HepG2 (cell line): ENCODE measurements around the gene RPP25L. TPM values are rescaled to one million over a fixed set of nuclear protein-coding genes. Genes with fewer than 3 reads are reported as not detected.

Experiments
- ATAC-seq: fragments of 200-7000 bp; cut with Tn5 transposase; 3 replicates; pipeline ENCODE4 v1.9.1; 2020; ENCODE audit warnings: mild to moderate bottlenecking, moderate library complexity
- BruUV-seq: library from RNA; stranded (reverse); fragments of 400-500 nt; replicated peaks from 2 replicates; lab custom pipeline; 2021; lab: Mats Ljungman, UMichigan
- CTCF ChIA-PET: fragments of 300-600 bp; formaldehyde crosslinking; extraction: SDS; loops from one replicate; lab custom pipeline; 2021; ENCODE audit warnings: low total read pairs, inconsistent platforms, low intra/inter-chr PET ratio; lab: Yijun Ruan, JAX
- POLR2A ChIA-PET: fragments of 350-600 bp; sonication (Branson Sonifier 250); formaldehyde crosslinking; loops from one replicate; lab custom pipeline; 2020; ENCODE audit warnings: antibody characterized with exemption, inconsistent platforms; lab: Yijun Ruan, JAX
- DNase-seq: peaks from one replicate; pipeline ENCODE4 v3.0.0-alpha.2; 2015; ENCODE audit warnings: low spot score
- FAIRE-seq: peaks from 3 replicates; lab custom pipeline; 2011; peaks lifted over from hg19 to GRCh38; lab: Jason Lieb, UNC
- H2AFZ ChIP-seq: one replicate; pipeline ENCODE4 v1.6.1; 2011; ENCODE audit warnings: low read length, inconsistent platforms
- H3K27ac ChIP-seq: fragments of 300-600 bp; 3 replicates; pipeline ENCODE4 v1.8.0; 2011; ENCODE audit warnings: mixed run types, mild to moderate bottlenecking, mixed read lengths, low read length, inconsistent platforms; ENCODE audit not compliant: insufficient read depth; ENCODE audit errors: extremely low read length
- H3K27me3 ChIP-seq, 2 experiments: fragments of 200-600 bp in 1 of 2; 2 replicates in 1 of 2; 3 replicates in 1 of 2; pipeline versions ENCODE4 v1.6.0 to v1.8.0; 2011; ENCODE audit warnings: low read length in 2 of 2, mild to moderate bottlenecking in 2 of 2, moderate library complexity in 2 of 2, inconsistent platforms in 1 of 2; ENCODE audit not compliant: insufficient read depth in 2 of 2, control insufficient read depth in 1 of 2
- H3K36me3 ChIP-seq, 2 experiments: fragments of 200-600 bp in 1 of 2; replicated peaks in 1 of 2; 2 replicates in 1 of 2; 3 replicates in 1 of 2; pipeline versions ENCODE4 v1.5.1 to v1.8.0; 2011; ENCODE audit warnings: low read length in 2 of 2, inconsistent platforms in 1 of 2; ENCODE audit not compliant: insufficient read depth in 2 of 2, control insufficient read depth in 1 of 2
- H3K4me1 ChIP-seq: 2 replicates; pipeline ENCODE4 v1.5.1; 2012; ENCODE audit warnings: low read length, inconsistent platforms; ENCODE audit not compliant: insufficient read depth
- H3K4me2 ChIP-seq: 2 replicates; pipeline ENCODE4 v1.6.0; 2011; ENCODE audit warnings: low read depth, low read length, inconsistent platforms
- H3K4me3 ChIP-seq, 3 experiments: fragments of 200-600 bp in 1 of 3; sonication (generic), shearing (Covaris generic) in 1 of 3; replicated peaks in 1 of 3; 2 replicates each; pipeline ENCODE4 v1.5.1; 2011 to 2016; ENCODE audit warnings: low read length in 3 of 3, inconsistent platforms in 2 of 3, low read depth in 2 of 3, mild to moderate bottlenecking in 2 of 3, control low read depth in 1 of 3, mixed read lengths in 1 of 3; ENCODE audit not compliant: insufficient read depth in 1 of 3
- H3K79me2 ChIP-seq: one replicate; pipeline ENCODE4 v1.6.1; 2011; ENCODE audit warnings: low read length, inconsistent platforms; ENCODE audit not compliant: insufficient read depth
- H3K9ac ChIP-seq: 2 replicates; pipeline ENCODE4 v1.6.0; 2011; ENCODE audit warnings: mild to moderate bottlenecking, low read depth, low read length, inconsistent platforms; ENCODE audit not compliant: insufficient read depth
- H3K9me3 ChIP-seq: 2 replicates; pipeline ENCODE4 v1.5.1; 2012; ENCODE audit warnings: mild to moderate bottlenecking, low read length
- H4K20me1 ChIP-seq: 2 replicates; pipeline ENCODE4 v1.6.0; 2011; ENCODE audit warnings: inconsistent platforms, mild to moderate bottlenecking, low read length, moderate library complexity; ENCODE audit not compliant: insufficient read depth
- AHR ChIP-seq: IDR thresholded peaks from 2 replicates; pipeline ENCODE4 v1.6.1; 2018; ENCODE audit warnings: missing genetic modification reagents, missing compliant biosample characterization
- ARNTL ChIP-seq: sonication (generic); formaldehyde crosslinking; IDR thresholded peaks from 2 replicates; pipeline ENCODE4 v1.4.0; 2020; ENCODE audit warnings: mild to moderate bottlenecking, missing genetic modification reagents
- BCLAF1 ChIP-seq: fragments of 450-650 bp; IDR thresholded peaks from 2 replicates; pipeline ENCODE4 v1.6.1; 2017; ENCODE audit warnings: mild to moderate bottlenecking
- BHLHE40 ChIP-seq: IDR thresholded peaks from 2 replicates; pipeline ENCODE4 v1.6.1; 2011; ENCODE audit warnings: low read length, improper control_type of control experiment
- CBX2 ChIP-seq, 2 experiments: fragments of 200-600 bp in 1 of 2; sonication (generic); formaldehyde crosslinking in 1 of 2; IDR thresholded peaks; 2 replicates each; pipeline versions ENCODE4 v1.7.0 to v1.8.1; 2018 to 2022; ENCODE audit warnings: low read depth in 2 of 2, low read length in 1 of 2, mild to moderate bottlenecking in 1 of 2, missing genetic modification reagents in 1 of 2
- DDIT3 ChIP-seq: sonication (generic); formaldehyde crosslinking; IDR thresholded peaks from 2 replicates; pipeline ENCODE4 v1.4.0; 2020; ENCODE audit warnings: mild to moderate bottlenecking, missing genetic modification reagents
- TOE1 ChIP-seq: sonication (generic); formaldehyde crosslinking; IDR thresholded peaks from 2 replicates; pipeline ENCODE4 v1.4.0; 2020; ENCODE audit warnings: mild to moderate bottlenecking, missing genetic modification reagents
- ZNF18 ChIP-seq: sonication (generic); formaldehyde crosslinking; IDR thresholded peaks from 2 replicates; pipeline ENCODE4 v1.8.0; 2022; ENCODE audit warnings: mild to moderate bottlenecking, missing genetic modification reagents; ENCODE audit not compliant: insufficient replicate concordance
- ZNF235 ChIP-seq: sonication (generic); formaldehyde crosslinking; IDR thresholded peaks from 2 replicates; pipeline ENCODE4 v1.8.1; 2023; ENCODE audit warnings: mild to moderate bottlenecking, missing genetic modification reagents, borderline replicate concordance
- ZNF251 ChIP-seq: sonication (generic); formaldehyde crosslinking; IDR thresholded peaks from 2 replicates; pipeline ENCODE4 v1.9.0; 2021; ENCODE audit warnings: mild to moderate bottlenecking, missing genetic modification reagents
- ZNF281 ChIP-seq: sonication (generic); formaldehyde crosslinking; IDR thresholded peaks from 2 replicates; pipeline ENCODE4 v1.4.0; 2020; ENCODE audit warnings: missing genetic modification reagents, borderline replicate concordance
- ZNF3 ChIP-seq: IDR thresholded peaks from 2 replicates; pipeline ENCODE4 v1.7.0; 2017; ENCODE audit warnings: inconsistent platforms
- ZNF660 ChIP-seq: sonication (generic); formaldehyde crosslinking; IDR thresholded peaks from 2 replicates; pipeline ENCODE4 v1.5.1; 2020; ENCODE audit warnings: mild to moderate bottlenecking, low read depth, missing genetic modification reagents, borderline replicate concordance
- ZNF891 ChIP-seq: sonication (generic); formaldehyde crosslinking; IDR thresholded peaks from 2 replicates; pipeline ENCODE4 v1.5.0; 2020; ENCODE audit warnings: mild to moderate bottlenecking, missing genetic modification reagents
- WGBS: methylation state at CpG from one replicate; pipeline ENCODE4 v1.1.6; 2017; ENCODE audit warnings: low lambda C conversion rate; 5-methylcytosine and 5-hydroxymethylcytosine counted together
- in situ Hi-C: cut with HindIII; loops from 2 replicates; pipeline ENCODE4 v1.10.0; 2017; ENCODE audit warnings: low pct_unique_long_range_greater_than_20kb; ENCODE audit not compliant: extremely low pct_ligation_motif_present
- intact Hi-C: fragments of 100-400 bp; cut with micrococcal nuclease; formaldehyde crosslinking; loops from one replicate; pipeline ENCODE4 v1.10.0; 2022; ENCODE audit not compliant: unreplicated experiment
- polyA plus RNA-seq, 8 experiments: library from polyadenylated mRNA; depleted of rRNA in 3 of 8; stranded (reverse) in 7 of 8; unstranded in 1 of 8; fragments of >200 nt; fragmentation: Illumina TruSeq in 4 of 8; extraction: Trizol in 4 of 8; gene quantifications; 2 replicates each; pipeline versions ENCODE4 v1.2.1 to v1.2.3, GENCODE V29; 2011 to 2016; ENCODE audit warnings: low read depth in 4 of 8, missing spikeins in 1 of 8, mixed read lengths in 1 of 8; ENCODE audit not compliant: insufficient read depth in 1 of 8
- total RNA-seq, 5 experiments: library from RNA; depleted of rRNA; stranded (reverse); fragments of >200 nt; fragmentation: Illumina TruSeq; extraction: Trizol; gene quantifications; 2 replicates each; pipeline ENCODE4 v1.2.3, GENCODE V29; 2016; ENCODE audit warnings: low read depth in 1 of 5

The RPP25L gene
- total and polyA plus RNA-seq, 2 of the 13 experiments (the other 11 are each of a cell fraction or from before 2014, with no cell fraction given), result 24.5 to 27.3 TPM

GRCh38 chr9:34585946-34586669 lies 25.8 kb downstream of the RPP25L start:
- in situ Hi-C loops, result no loop called here
- no peak overlapping the region for H3K27ac ChIP-seq
- H3K4me1 ChIP-seq, result 0 out of 2 replicates have a peak, but pooled peaks cover 9% of the 10 kb centered on the region
- H3K9me3 ChIP-seq, result no peaks in the 10 kb centered on the region
- no peaks in the 10 kb centered on the region for H3K36me3 ChIP-seq
- H3K27me3 ChIP-seq, result peaks cover 17 to 82% of the 10 kb centered on the region in 2 experiments
- H3K9ac ChIP-seq, result no peak overlapping the region
- ATAC-seq (no peak), FAIRE-seq (no peak)
- ChIA-PET CTCF (no interaction called here), POLR2A (no interaction called here)
- no peak overlapping the region for H3K4me2 ChIP-seq
- no TSS peak for BruUV-seq
- intact Hi-C loops, result no loop called here
- H4K20me1 ChIP-seq, result no peaks in the 10 kb centered on the region
- 2% methylated on average over 5 of the region's 11 CpGs for WGBS
- no peaks in the 10 kb centered on the region for H3K79me2 ChIP-seq
- H2AFZ ChIP-seq, result no peak overlapping the region
- TF ChIP-seq TOE1 (CRISPR knock-in tag), result no peak
- TF ChIP-seq BHLHE40, result no peak
- TF ChIP-seq AHR, result no peak
- no peak for TF ChIP-seq ZNF3 (CRISPR knock-in tag)
- TF ChIP-seq DDIT3 (CRISPR knock-in tag), result no peak
- no peak for TF ChIP-seq ZNF251
- TF ChIP-seq ZNF660 (CRISPR knock-in tag), result no peak
- no peak for TF ChIP-seq CBX2 (IDR thresholded peaks at IDR 0.05; ENCODE audit: low read depth, low read length)
- TF ChIP-seq CBX2 (CRISPR knock-in tag; IDR thresholded peaks at IDR 0.05; ENCODE audit: low read depth), result no peak
- no peak for TF ChIP-seq BCLAF1
- no peak for TF ChIP-seq ARNTL (CRISPR knock-in tag)
- no peak for TF ChIP-seq ZNF891 (CRISPR knock-in tag)
- no peak for TF ChIP-seq ZNF281
- no peak for TF ChIP-seq ZNF235
- no peak for TF ChIP-seq ZNF18
- TF ChIP-seq, all 625 proteins: peak for 0
- H3K4me3 ChIP-seq, result no peak overlapping the region
- DNase-seq, result no peak
